RWPE2 (cell line): ENCODE measurements around the gene GALR1.

Experiments used
- ATAC-seq: fragments of 200-7000 bp; cut with Tn5 transposase; 3 replicates; pipeline ENCODE4 v1.9.1; 2021; ENCODE audit warnings: low read depth
- DNase-seq: peaks from one replicate; pipeline ENCODE4 v3.0.0-alpha.2; 2020; ENCODE audit warnings: low spot score
- H3K27ac ChIP-seq: fragments of 450-650 bp; 2 replicates; pipeline ENCODE4 v1.5.1; 2017; ENCODE audit warnings: mild to moderate bottlenecking; ENCODE audit not compliant: poor library complexity, severe bottlenecking
- H3K27me3 ChIP-seq: fragments of 250-450 bp; sonication (Bioruptor Pico); 2 replicates; pipeline ENCODE4 v1.5.1; 2021; ENCODE audit warnings: mild to moderate bottlenecking, moderate library complexity; ENCODE audit not compliant: insufficient read depth, poor library complexity, severe bottlenecking
- H3K36me3 ChIP-seq: fragments of 250-450 bp; sonication (Bioruptor Pico); 2 replicates; pipeline ENCODE4 v1.5.1; 2020; ENCODE audit warnings: low read depth, mild to moderate bottlenecking, moderate library complexity
- H3K4me1 ChIP-seq: fragments of 250-450 bp; sonication (Bioruptor Pico); 2 replicates; pipeline ENCODE4 v1.5.1; 2021; ENCODE audit warnings: mild to moderate bottlenecking, moderate library complexity; ENCODE audit not compliant: insufficient read depth, poor library complexity, severe bottlenecking
- H3K4me3 ChIP-seq: fragments of 250-450 bp; sonication (Bioruptor Pico); 2 replicates; pipeline ENCODE4 v1.5.1; 2021; ENCODE audit warnings: mild to moderate bottlenecking, moderate library complexity; ENCODE audit not compliant: severe bottlenecking
- H3K9me3 ChIP-seq: fragments of 250-450 bp; sonication (Bioruptor Pico); 2 replicates; pipeline ENCODE4 v1.5.1; 2021; ENCODE audit warnings: mild to moderate bottlenecking, moderate library complexity; ENCODE audit not compliant: severe bottlenecking
- CTCF ChIP-seq: fragments of 450-650 bp; IDR thresholded peaks from one replicate; pipeline ENCODE4 v1.5.1; 2017; ENCODE audit warnings: mild to moderate bottlenecking, moderate library complexity; ENCODE audit not compliant: poor library complexity, severe bottlenecking

GALR1 gene

DNA sequence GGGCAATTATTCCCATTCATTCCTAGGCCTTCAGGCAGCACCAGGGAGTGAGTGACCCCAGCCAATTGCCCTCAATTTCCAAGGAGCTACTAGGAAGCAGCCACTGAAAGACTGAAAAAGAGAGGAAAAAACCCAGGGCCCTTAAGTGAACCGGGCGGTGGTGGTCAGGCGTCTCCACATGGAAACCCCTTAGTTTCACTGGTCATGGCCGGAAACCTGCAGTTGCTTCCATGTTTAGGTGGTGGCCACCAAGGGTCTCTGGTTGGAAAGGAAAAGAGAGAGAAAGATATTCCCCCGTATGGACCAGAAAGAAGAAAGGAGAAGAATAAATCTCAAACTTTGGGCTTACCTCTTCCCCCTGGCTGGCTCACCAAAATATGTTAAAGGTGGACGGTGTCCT, 64.9 kb downstream of the GALR1 start:
- Histone ChIP-seq H3K4me3 (no peak overlapping the region), H3K9me3 (no peaks in the 10 kb centered on the region), H3K4me1 (no peaks in the 10 kb centered on the region), H3K27me3 (peaks cover 14% of the 10 kb centered on the region), H3K36me3 (no peaks in the 10 kb centered on the region), H3K27ac (no peak overlapping the region)
- no peak for DNase-seq
- no peak for TF ChIP-seq CTCF
- no peak for ATAC-seq

DNA sequence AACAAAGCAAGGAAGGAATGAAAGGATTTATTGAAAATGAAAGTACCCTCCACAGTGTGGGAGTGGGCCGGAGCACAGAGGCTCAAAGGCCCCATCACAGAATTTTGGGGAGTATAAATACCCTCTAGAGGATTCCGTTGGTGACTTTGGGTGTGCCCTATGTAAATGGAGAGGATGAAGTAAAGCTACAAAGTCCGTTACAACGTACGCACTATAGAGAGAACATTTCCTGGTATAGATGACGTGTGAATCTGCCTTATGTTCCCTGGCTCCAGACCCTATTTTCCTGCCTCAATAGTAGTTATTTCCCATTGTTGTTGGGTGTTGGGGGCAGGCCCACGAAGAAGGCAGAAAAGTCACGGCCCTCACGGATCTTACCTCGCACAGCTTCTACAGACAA, 65.3 kb downstream of the GALR1 start:
- H3K9me3 ChIP-seq = no peaks in the 10 kb centered on the region
- peaks cover 14% of the 10 kb centered on the region for H3K27me3 ChIP-seq
- no peak overlapping the region for H3K27ac ChIP-seq
- no peaks in the 10 kb centered on the region for H3K36me3 ChIP-seq
- no peaks in the 10 kb centered on the region for H3K4me1 ChIP-seq
- ATAC-seq (no peak), DNase-seq (no peak)
- H3K4me3 ChIP-seq = no peak overlapping the region
- TF ChIP-seq CTCF = no peak

- H3K36me3 ChIP-seq = no peaks in the 10 kb centered on the region
- no peak overlapping the region for H3K4me3 ChIP-seq
- H3K27ac ChIP-seq = no peak overlapping the region
- ATAC-seq (no peak), DNase-seq (no peak)
- no peaks in the 10 kb centered on the region for H3K4me1 ChIP-seq
- no peaks in the 10 kb centered on the region for H3K9me3 ChIP-seq
- H3K27me3 ChIP-seq = peaks cover 14% of the 10 kb centered on the region
- TF ChIP-seq CTCF = no peak
Observed at GRCh38 chr18:77316008-77316407, 66.4 kb downstream of the GALR1 start.

DNA sequence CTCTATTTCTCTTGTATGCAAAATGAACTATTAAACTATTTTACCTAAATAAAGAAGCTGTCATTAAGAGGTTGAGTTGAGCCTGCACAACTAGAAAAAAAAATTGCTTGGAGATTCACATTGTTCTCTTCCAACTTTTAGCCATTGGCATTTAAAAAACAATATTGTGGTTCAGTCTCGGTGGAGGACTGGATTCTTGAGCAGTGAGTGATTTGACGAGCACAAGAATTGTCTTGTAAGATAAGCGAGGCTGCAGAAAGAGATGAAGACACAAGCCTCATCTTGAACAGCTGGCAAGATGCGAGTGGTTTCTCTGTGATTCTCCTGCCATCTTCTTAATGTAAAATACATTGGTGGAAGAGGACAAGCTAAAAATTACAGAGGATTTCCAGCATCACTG, 67.0 kb downstream of the GALR1 start:
- Histone ChIP-seq H3K4me3 (no peak overlapping the region), H3K27me3 (peaks cover 14% of the 10 kb centered on the region), H3K9me3 (no peaks in the 10 kb centered on the region), H3K27ac (no peak overlapping the region), H3K36me3 (no peaks in the 10 kb centered on the region), H3K4me1 (no peaks in the 10 kb centered on the region)
- DNase-seq = no peak
- no peak for ATAC-seq
- TF ChIP-seq CTCF = no peak

DNA sequence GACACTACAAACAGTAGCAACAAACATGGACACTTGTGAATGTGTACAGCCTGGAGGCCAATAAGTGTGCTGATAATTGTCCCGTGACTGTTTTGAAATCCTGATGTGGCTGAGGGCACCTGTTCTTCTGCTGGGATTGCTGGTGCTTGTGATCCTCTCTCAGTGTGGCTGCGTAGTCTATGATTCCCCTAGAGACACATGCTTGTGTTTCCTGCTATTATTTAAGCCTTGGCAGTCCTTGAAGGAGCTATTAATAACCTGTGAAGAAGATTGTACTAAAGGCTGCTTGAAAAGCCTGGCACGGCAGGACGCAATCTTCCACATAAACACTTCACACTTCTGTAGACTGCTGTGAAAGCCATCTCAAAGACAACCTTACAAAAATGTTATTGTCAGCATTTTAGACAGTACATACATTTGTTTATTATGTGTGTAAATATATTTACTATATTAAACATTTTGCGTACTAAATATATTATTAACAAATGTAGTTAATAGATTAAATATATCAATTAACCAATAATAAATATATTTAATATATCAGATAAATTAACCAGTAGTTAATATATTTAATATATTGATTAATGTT, 71.4 kb downstream of the GALR1 start:
- no peak overlapping the region for H3K4me3 ChIP-seq
- H3K36me3 ChIP-seq = no peaks in the 10 kb centered on the region
- H3K9me3 ChIP-seq = no peaks in the 10 kb centered on the region
- ATAC-seq = no peak
- no peak overlapping the region for H3K27ac ChIP-seq
- no peaks in the 10 kb centered on the region for H3K4me1 ChIP-seq
- no peak for DNase-seq
- peaks cover 25% of the 10 kb centered on the region for H3K27me3 ChIP-seq
- TF ChIP-seq CTCF = no peak
